Stimulated activated naive CD8-positive, alpha-beta T cell treated with anti-CD3 and anti-CD28 coated beads, Interleukin-15, Interleukin-2, amounts not matched to agents 100 ng/mL and 50 ng/mL, for 24 hours (primary cell): Measurements from ENCODE around the gene MAP2K5.

Source experiments
- H3K27ac Mint-ChIP-seq: one replicate; pipeline ENCODE4 v1.8.0; 2021; ENCODE audit warnings: mild to moderate bottlenecking, mixed read lengths
- H3K27me3 Mint-ChIP-seq: one replicate; pipeline ENCODE4 v1.8.0; 2021; ENCODE audit warnings: mixed read lengths
- H3K36me3 Mint-ChIP-seq: one replicate; pipeline ENCODE4 v1.8.0; 2021; ENCODE audit warnings: low read depth, mixed read lengths
- H3K4me1 Mint-ChIP-seq: one replicate; pipeline ENCODE4 v1.8.0; 2021; ENCODE audit warnings: low read depth, mixed read lengths
- H3K4me3 Mint-ChIP-seq: one replicate; pipeline ENCODE4 v1.8.0; 2021; ENCODE audit warnings: mild to moderate bottlenecking, mixed read lengths
- H3K9me3 Mint-ChIP-seq: one replicate; pipeline ENCODE4 v1.8.0; 2021; ENCODE audit warnings: mixed read lengths

Gene MAP2K5

DNA sequence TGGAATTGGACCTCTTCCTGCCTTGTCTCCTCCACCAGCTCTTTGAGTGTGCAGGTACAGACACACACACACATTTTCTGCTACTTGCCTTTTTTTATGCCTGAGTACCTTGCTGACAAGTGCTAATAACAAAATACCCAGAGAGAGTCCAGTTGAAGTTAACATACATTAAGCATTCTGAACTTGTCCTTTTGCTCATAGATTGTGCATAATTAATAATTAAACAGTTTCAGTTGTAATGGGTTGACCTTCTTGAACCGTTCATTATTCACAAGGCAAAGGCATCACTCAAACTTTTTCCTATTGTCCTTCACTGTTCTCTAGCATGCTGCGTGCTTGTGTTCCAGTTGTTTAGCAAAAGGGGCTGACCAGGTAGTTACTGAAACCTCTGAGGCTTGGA lies 223.2 kb downstream of the MAP2K5 start:
- H3K4me1 Mint-ChIP-seq = peaks cover 60% of the 10 kb centered on the region
- peaks cover 9% of the 10 kb centered on the region for H3K36me3 Mint-ChIP-seq
- no peak overlapping the region for H3K27ac Mint-ChIP-seq
- no peaks in the 10 kb centered on the region for H3K9me3 Mint-ChIP-seq
- H3K27me3 Mint-ChIP-seq = no peaks in the 10 kb centered on the region
- no peak overlapping the region for H3K4me3 Mint-ChIP-seq

DNA sequence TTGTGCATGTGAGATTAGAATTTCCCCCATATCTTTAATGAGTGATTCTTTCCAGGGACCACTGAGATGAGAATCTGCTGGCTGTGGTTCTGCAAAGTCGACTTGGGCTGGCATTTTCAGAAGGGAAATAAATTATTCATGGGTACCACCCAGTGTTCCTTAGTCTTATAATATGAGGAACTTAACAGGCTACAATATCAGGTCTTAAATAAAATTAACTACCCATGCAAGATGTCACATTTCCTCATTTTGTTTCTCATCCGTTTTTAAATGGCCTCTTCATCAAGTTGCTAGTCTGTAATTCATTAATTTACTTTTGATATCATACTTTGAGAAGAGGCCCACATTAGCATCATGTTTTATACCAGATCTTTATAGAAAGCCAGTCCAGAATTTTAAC lies 224.5 kb downstream of the MAP2K5 start:
- H3K4me1 Mint-ChIP-seq = peaks cover 47% of the 10 kb centered on the region
- no peak overlapping the region for H3K27ac Mint-ChIP-seq
- no peaks in the 10 kb centered on the region for H3K27me3 Mint-ChIP-seq
- H3K4me3 Mint-ChIP-seq = no peak overlapping the region
- H3K9me3 Mint-ChIP-seq = no peaks in the 10 kb centered on the region
- H3K36me3 Mint-ChIP-seq = peaks cover 14% of the 10 kb centered on the region

DNA sequence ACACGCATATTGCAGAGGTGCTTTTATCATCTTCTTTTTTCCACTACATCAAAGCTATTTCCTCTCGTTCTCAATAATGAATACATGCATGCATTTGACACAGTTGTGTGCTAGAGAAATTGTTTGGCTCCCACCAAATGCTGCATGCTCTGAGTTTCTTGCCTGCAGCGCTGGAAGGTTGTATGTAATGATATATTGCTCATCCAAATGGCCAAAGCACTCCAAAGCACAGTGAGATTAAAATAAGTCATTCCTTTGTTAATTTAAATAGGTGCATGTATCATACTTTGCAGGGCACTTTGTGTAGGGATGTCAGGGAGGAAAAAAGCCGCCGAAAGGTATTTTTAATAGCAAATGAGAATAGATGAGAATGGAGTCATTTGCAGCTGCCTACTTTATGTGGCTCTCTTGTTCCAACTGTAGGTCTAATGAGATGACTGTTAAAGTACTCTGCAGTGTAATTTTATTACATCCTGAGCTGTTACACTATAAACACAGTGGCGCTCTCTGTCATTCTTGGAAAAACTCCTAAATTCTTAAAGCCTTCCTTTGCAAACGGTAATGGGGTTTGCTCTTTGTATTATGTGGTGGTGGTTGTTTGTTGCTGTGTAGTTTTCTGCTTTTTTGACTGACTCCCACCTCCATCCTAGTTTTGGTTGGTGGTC lies 225.9 kb downstream of the MAP2K5 start:
- Mint-ChIP-seq H3K27ac (no peak overlapping the region), H3K36me3 (peaks cover 14% of the 10 kb centered on the region), H3K4me1 (peaks cover 33% of the 10 kb centered on the region), H3K27me3 (no peaks in the 10 kb centered on the region), H3K9me3 (no peaks in the 10 kb centered on the region), H3K4me3 (no peak overlapping the region)

DNA sequence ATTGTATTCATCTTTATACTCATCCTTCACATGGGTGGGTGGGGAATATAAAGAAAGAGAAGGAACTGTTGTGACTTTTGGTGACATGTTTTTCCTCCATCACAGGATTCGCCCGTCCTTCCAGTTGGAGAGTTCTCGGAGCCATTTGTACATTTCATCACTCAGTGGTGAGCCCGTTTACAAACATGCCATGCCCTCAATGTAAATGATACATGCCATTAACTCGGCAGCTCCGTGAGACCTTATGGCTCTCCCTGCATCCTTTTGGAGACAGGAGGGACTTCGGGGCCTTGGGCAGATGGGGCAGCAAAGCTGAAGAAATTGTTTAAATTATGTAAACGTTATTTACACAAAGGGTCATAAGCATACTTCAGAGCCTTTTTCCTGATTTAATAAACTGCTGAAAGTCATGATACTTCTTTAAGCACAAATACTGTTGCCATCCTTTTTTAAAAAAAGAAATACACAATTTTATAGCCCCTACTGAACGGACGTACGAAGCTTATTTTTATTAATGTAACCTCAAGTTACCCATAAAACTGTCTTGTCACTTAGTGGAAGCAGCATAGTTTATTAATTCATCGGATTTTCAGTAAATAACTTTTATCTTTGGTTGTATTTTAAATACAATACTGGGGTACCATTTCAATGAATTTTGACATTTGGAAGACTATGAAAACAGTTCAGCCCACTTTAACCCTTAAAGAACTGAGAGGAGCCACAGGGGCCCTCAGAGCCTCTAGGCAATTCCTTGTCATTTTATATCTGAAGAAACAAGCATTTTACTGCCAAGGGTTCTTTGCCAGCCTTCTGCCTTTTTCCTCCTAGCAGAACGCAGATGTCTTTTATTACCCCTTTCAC lies 227.2 kb downstream of the MAP2K5 start:
- Mint-ChIP-seq H3K9me3 (no peaks in the 10 kb centered on the region), H3K36me3 (peaks cover 9% of the 10 kb centered on the region), H3K4me3 (no peak overlapping the region), H3K4me1 (peaks cover 24% of the 10 kb centered on the region), H3K27ac (no peak overlapping the region), H3K27me3 (no peaks in the 10 kb centered on the region)

DNA sequence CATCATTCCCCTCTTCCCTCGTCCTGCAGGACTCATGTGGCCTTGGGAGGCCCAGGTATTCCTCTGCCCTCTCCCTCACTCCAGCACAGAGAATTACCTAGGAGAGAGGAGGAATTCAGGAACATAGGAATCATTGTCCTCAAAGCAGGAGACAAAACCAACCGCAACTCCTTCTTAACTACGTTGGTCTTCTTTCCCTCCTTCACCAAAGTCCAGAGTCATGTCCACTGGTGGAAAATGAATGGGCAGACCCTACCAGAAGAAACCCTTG lies 227.8 kb downstream of the MAP2K5 start:
- H3K4me1 Mint-ChIP-seq = peaks cover 24% of the 10 kb centered on the region

DNA sequence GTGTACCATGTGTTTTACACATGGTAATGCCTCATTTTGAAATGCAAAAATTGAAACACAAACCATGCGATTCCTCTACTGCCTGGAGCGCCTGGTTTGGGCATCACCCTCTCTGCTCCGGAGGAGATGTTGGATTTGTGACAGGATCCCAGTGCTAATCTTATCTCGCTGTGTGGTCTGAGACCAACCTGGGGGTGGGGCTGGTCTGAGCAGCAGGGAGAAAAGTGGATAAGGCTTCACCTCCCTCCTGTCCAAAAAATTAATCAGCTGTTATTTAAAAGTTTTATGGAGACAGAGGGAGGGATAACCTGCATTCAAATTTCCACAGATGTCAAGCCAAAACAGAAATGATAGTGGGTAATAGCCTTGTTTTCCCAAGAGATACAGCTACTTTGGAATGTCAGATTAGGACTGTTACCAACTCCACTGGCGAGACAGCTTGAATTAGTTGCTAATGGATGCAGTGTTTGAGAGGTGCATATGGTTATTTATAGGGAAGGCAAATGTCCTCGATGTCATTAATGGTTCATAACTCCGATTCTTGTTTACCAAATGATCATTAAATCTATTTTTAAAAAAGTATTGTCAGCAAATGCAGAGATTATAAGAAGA lies 228.8 kb downstream of the MAP2K5 start:
- Mint-ChIP-seq H3K27me3 (no peaks in the 10 kb centered on the region), H3K27ac (no peak overlapping the region), H3K9me3 (no peaks in the 10 kb centered on the region), H3K4me3 (no peak overlapping the region), H3K4me1 (peaks cover 14% of the 10 kb centered on the region), H3K36me3 (peaks cover 9% of the 10 kb centered on the region)

More for the DNA sequence above, 227.8 kb downstream of the MAP2K5 start:
- H3K4me3 Mint-ChIP-seq = no peak overlapping the region
- no peaks in the 10 kb centered on the region for H3K27me3 Mint-ChIP-seq
- no peaks in the 10 kb centered on the region for H3K9me3 Mint-ChIP-seq
- peaks cover 9% of the 10 kb centered on the region for H3K36me3 Mint-ChIP-seq
- H3K27ac Mint-ChIP-seq = no peak overlapping the region

DNA sequence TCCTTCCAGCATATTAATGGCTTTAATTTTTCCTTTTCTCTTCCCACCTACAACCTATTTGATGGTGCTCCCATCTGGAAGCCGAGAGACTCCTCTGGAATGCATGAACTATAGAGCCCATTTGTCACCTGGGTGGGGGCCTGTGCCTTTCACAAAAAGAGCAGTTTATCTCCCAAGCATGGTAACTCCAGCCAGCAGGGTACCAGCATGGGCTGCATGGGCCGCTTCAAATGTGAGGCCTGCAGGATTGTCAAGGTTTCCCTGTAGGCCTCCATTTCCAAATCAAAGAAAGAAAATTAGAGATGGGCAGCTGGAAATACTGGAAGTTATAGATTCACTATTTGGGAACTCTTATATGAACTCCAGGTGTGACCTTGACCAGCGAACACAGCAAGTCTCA lies 232.1 kb downstream of the MAP2K5 start:
- no peak overlapping the region for H3K4me3 Mint-ChIP-seq

DNA sequence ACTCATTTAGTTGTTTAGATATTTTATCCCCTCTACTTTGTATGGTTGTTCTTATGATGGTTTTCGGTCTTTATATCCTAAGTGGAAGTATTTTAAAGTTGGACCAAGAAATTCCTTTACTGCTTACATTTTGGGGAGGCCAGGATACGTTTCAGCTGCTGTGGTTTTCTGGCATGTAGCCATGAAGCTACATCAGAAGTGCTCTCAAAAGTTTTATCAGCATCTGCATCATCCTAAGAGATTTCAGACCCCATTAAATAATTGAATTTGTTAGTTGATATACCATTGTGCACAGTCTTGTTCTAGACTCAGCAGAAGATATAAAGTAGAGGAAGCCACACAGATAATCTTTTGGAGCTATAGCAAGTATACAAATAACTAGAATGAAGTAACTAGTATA lies 232.7 kb downstream of the MAP2K5 start:
- peaks cover 5% of the 10 kb centered on the region for H3K36me3 Mint-ChIP-seq
- H3K27me3 Mint-ChIP-seq = no peaks in the 10 kb centered on the region
- H3K27ac Mint-ChIP-seq = no peak overlapping the region
- no peak overlapping the region for H3K4me3 Mint-ChIP-seq
- H3K4me1 Mint-ChIP-seq = peaks cover 3% of the 10 kb centered on the region
- H3K9me3 Mint-ChIP-seq = no peaks in the 10 kb centered on the region

More for the DNA sequence above, 232.1 kb downstream of the MAP2K5 start:
- no peaks in the 10 kb centered on the region for H3K27me3 Mint-ChIP-seq
- peaks cover 2% of the 10 kb centered on the region for H3K4me1 Mint-ChIP-seq
- H3K27ac Mint-ChIP-seq = no peak overlapping the region
- H3K36me3 Mint-ChIP-seq = peaks cover 5% of the 10 kb centered on the region
- no peaks in the 10 kb centered on the region for H3K9me3 Mint-ChIP-seq

DNA sequence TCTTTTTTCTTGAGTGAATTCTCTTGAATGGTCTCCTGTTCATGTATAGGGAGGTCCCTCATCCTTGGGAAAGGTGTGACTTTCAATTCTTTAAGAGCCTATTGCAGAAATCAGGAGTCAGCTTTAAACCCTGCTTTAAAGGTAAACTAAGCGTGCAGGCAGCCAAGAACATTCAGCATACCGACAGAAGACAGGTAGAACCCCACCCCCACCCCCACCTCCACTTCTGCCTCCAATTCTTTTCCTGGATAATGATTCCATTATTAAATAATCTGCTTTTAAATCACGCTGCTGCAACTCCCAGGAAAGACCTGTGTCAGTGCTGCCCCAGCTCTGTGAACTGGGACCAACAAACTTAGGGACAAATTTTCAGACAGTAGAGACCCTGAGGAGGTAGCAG lies 233.5 kb downstream of the MAP2K5 start:
- Mint-ChIP-seq H3K9me3 (no peaks in the 10 kb centered on the region), H3K27me3 (no peaks in the 10 kb centered on the region), H3K4me1 (peaks cover 3% of the 10 kb centered on the region), H3K4me3 (no peak overlapping the region), H3K27ac (no peak overlapping the region), H3K36me3 (peaks cover 5% of the 10 kb centered on the region)

DNA sequence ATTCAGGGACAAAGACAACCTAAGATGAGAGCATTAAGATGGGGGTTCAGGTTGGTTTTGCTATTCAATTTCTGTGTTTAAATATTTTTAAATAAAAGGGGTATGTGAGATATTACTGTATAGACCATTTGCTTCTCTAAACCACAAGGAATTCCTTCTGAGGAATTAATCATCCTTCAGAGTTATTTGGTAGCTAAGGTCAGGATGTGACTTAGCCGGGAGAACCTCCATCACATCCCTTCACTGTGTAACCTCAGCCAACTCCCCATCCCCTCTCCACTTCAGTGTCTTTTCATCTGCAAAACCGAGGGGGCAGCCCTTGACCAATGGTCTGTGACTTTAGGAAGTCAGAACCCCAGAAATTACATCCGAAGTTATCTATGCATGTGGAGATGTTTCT lies 234.1 kb downstream of the MAP2K5 start:
- H3K27me3 Mint-ChIP-seq = no peaks in the 10 kb centered on the region
- H3K4me1 Mint-ChIP-seq = peaks cover 3% of the 10 kb centered on the region
- H3K9me3 Mint-ChIP-seq = no peaks in the 10 kb centered on the region

DNA sequence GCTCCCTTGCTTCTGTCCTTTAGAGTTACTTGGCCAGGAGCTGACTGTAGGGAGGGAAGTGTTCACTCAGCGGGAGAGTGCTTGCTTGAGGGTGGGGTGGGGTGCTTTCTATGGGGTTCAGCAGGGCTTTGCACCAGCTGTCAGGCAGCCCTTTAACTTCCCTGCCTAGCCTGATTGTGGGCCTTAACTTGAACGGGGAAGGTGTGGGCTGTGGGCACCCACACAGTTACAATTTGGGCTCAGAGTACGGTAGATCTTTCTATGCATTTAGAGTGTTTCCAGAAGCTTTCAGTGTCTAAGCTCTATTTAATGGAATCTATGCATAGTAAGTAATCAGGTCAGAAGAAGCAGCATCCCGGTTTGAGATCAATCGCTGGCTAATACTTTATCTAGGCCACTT lies 234.6 kb downstream of the MAP2K5 start:
- H3K27me3 Mint-ChIP-seq = no peaks in the 10 kb centered on the region
- H3K27ac Mint-ChIP-seq = no peak overlapping the region
- no peaks in the 10 kb centered on the region for H3K9me3 Mint-ChIP-seq
- no peak overlapping the region for H3K4me3 Mint-ChIP-seq
- H3K36me3 Mint-ChIP-seq = no peaks in the 10 kb centered on the region
- peaks cover 5% of the 10 kb centered on the region for H3K4me1 Mint-ChIP-seq

More for the DNA sequence above, 234.1 kb downstream of the MAP2K5 start:
- Mint-ChIP-seq H3K36me3 (peaks cover 3% of the 10 kb centered on the region), H3K27ac (no peak overlapping the region), H3K4me3 (no peak overlapping the region)

DNA sequence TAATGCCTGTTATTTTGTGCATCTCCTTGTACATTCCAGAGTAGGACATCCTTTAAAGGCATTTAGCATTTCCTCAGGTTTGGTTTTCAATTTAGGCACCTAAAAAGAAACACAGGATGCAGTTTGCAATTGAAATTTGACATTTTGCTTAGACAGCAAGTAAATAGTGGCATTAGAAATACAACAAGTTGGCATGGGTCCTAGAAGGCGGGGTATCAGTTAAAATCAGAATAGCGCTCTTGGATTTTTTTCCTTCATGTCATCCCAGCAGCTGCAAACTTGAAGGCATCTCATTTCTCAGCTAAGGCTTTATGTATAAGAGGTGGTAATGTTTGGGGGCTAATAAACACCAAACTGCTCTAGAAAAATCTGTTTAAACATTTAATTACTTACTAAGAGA lies 235.3 kb downstream of the MAP2K5 start:
- Mint-ChIP-seq H3K4me3 (no peak overlapping the region), H3K36me3 (no peaks in the 10 kb centered on the region), H3K27me3 (no peaks in the 10 kb centered on the region), H3K27ac (no peak overlapping the region), H3K4me1 (peaks cover 10% of the 10 kb centered on the region), H3K9me3 (no peaks in the 10 kb centered on the region)

DNA sequence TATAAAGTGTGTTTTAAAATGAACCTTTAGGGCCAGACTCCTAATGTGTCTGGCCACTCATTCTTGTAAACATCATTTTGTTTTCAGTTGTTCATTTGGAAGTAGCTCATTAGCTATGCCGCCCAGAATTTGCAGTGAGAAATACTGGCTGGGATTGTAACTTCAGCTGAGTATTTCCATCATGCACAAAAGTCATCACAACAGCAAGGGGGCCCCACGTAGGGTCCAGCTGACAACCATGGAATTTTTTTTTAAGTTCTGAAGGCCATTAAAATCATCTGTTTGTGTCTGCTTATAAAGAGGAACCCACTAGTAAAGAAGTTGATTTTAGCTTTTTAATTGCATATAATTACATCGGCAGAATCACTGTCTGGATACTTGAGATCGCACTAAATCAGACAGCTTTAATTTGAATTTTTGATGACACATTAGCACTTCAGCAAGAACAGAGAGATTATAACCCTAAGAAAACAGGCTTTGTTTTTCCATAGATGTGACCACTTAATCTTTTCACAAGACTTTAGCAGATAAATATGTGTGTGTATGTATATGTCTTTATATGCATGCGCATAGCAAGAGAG lies 236.6 kb downstream of the MAP2K5 start:
- Mint-ChIP-seq H3K27ac (no peak overlapping the region), H3K4me1 (peaks cover 23% of the 10 kb centered on the region), H3K27me3 (no peaks in the 10 kb centered on the region), H3K36me3 (no peaks in the 10 kb centered on the region), H3K4me3 (no peak overlapping the region), H3K9me3 (no peaks in the 10 kb centered on the region)

DNA sequence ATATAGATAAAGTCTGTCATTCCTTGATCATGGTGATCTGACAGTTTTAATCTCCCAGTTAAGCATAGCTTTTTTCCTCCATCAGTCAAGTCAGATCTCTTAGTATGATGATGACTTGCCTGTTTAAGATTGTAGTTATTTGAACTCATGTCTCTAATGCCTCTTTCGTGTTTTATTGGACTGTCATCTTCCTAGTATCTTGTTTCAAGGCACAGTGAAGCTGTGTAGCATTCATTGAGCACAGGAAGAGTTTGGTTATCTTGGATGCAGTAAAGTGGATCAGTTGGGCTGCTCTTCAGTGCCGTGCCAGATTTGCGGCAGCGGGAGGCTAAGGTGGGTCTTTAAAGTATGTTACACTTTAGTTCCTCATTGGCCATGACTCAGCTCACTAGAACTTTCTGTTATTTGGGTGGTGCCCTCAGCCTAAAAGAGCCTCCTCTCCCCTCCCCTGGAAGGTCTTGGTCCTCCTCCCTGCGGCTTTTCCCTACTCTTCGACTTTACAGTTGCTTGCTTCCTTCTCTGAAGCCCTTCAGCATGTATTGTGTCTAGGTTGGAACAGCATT lies 237.1 kb downstream of the MAP2K5 start:
- Mint-ChIP-seq H3K4me1 (peaks cover 29% of the 10 kb centered on the region), H3K27ac (no peak overlapping the region), H3K9me3 (no peaks in the 10 kb centered on the region), H3K27me3 (no peaks in the 10 kb centered on the region), H3K36me3 (no peaks in the 10 kb centered on the region), H3K4me3 (no peak overlapping the region)

DNA sequence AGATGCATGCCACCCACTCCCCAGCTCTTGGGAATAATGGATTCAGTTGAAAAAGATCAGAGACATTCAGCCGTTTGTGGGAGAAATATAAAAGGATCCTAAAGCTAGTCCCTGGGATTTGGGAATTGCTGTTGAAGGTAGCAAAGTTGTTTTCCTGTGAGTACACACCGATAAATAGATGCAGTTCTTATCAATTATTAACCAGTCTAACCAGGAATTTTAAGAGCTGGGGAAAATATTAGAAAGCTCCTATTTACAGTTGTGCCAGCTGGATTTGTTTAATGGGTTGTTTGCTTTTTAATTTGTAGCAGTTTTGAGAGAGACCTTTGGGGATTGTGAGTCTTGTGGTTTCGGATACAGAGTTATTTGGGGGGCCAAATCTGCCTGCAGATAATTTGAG lies 238.6 kb downstream of the MAP2K5 start:
- Mint-ChIP-seq H3K4me1 (peaks cover 39% of the 10 kb centered on the region), H3K36me3 (no peaks in the 10 kb centered on the region), H3K27me3 (no peaks in the 10 kb centered on the region), H3K27ac (no peak overlapping the region), H3K9me3 (no peaks in the 10 kb centered on the region), H3K4me3 (no peak overlapping the region)
